Naive B cell (primary cell): ENCODE results near the gene OSBPL9. TPM values are rescaled to one million over a fixed set of nuclear protein-coding genes. Genes with fewer than 3 reads are reported as not detected.
"Not testable (repeated sequence)": the region's sequence is repeated elsewhere in the genome, so short reads cannot be mapped to it uniquely, and the experiment has no call there.

Experiments used
- ATAC-seq, 2 donors: fragments of 150-1000 bp; cut with Tn5 transposase; 2 replicates each; pipeline ENCODE4 v1.10.0; 2021; ENCODE audit warnings: low read depth in 2 of 2, mild to moderate bottlenecking in 2 of 2, moderate library complexity in 2 of 2
- DNase-seq: peaks from one replicate; pipeline ENCODE4 v3.0.0; 2022
- H3K27ac Mint-ChIP-seq, 6 donors: one replicate each; pipeline ENCODE4 v1.8.0; 2020 to 2022; ENCODE audit warnings: mild to moderate bottlenecking in 6 of 6, mixed read lengths in 6 of 6, moderate library complexity in 5 of 6, inconsistent platforms in 2 of 6
- H3K27me3 Mint-ChIP-seq, 3 donors: one replicate each; pipeline ENCODE4 v1.8.0; 2021 to 2022; ENCODE audit warnings: mixed read lengths in 3 of 3, mild to moderate bottlenecking in 1 of 3
- H3K36me3 Mint-ChIP-seq, 2 donors: one replicate each; pipeline ENCODE4 v1.8.0; 2020 to 2022; ENCODE audit warnings: mixed read lengths in 2 of 2, inconsistent platforms in 1 of 2, mild to moderate bottlenecking in 1 of 2
- H3K4me1 Mint-ChIP-seq, 3 donors: one replicate each; pipeline ENCODE4 v1.8.0; 2020 to 2022; ENCODE audit warnings: mixed read lengths in 3 of 3, inconsistent platforms in 1 of 3, mild to moderate bottlenecking in 1 of 3, moderate library complexity in 1 of 3
- H3K4me3 Mint-ChIP-seq, 8 donors: one replicate each; pipeline ENCODE4 v1.8.0; 2020 to 2022; ENCODE audit warnings: mild to moderate bottlenecking in 8 of 8, mixed read lengths in 8 of 8, moderate library complexity in 8 of 8, inconsistent platforms in 2 of 8
- H3K9me3 Mint-ChIP-seq, 7 donors: one replicate each; pipeline ENCODE4 v1.8.0; 2020 to 2022; ENCODE audit warnings: mixed read lengths in 7 of 7, mild to moderate bottlenecking in 5 of 7, inconsistent platforms in 2 of 7, moderate library complexity in 1 of 7
- polyA plus RNA-seq, 6 donors: library from polyadenylated mRNA; unstranded; fragments of 300-500 nt; fragmentation: Illumina TruSeq; gene quantifications; one replicate each; pipeline ENCODE4 v1.2.3, GENCODE V29; 2021; ENCODE audit warnings: low read depth in 6 of 6

OSBPL9 gene
- polyA plus RNA-seq, 6 donors from 2014 or later = 46.7 to 77.8 (median 52.9) TPM

GRCh38 chr1:51717842-51718241 is 101.0 kb downstream of the OSBPL9 start:
- H3K36me3 Mint-ChIP-seq = peaks cover 8 to 9% of the 10 kb centered on the region in 2 donors
- H3K4me1 Mint-ChIP-seq = peaks cover 5 to 21% (median 5%) of the 10 kb centered on the region in 3 donors
- peaks cover 0 to 3% (median 0%) of the 10 kb centered on the region in 7 donors for H3K9me3 Mint-ChIP-seq
- H3K4me3 Mint-ChIP-seq = no peak overlapping the region
- no peaks in the 10 kb centered on the region for H3K27me3 Mint-ChIP-seq
- ATAC-seq = no peak
- H3K27ac Mint-ChIP-seq = no peak overlapping the region
- no peak for DNase-seq

- H3K4me1 Mint-ChIP-seq = peaks cover 5 to 27% (median 7%) of the 10 kb centered on the region in 3 donors
- no peak overlapping the region for H3K27ac Mint-ChIP-seq
- peaks cover 8 to 9% of the 10 kb centered on the region in 2 donors for H3K36me3 Mint-ChIP-seq
- peak in 1 of 2 donors; percentile 37 for ATAC-seq
- H3K27me3 Mint-ChIP-seq = no peaks in the 10 kb centered on the region
- H3K4me3 Mint-ChIP-seq = no peak overlapping the region
- DNase-seq = no peak
- peaks cover 0 to 3% (median 0%) of the 10 kb centered on the region in 7 donors for H3K9me3 Mint-ChIP-seq
Observed at GRCh38 chr1:51719146-51719545, 102.3 kb downstream of the OSBPL9 start.

DNA sequence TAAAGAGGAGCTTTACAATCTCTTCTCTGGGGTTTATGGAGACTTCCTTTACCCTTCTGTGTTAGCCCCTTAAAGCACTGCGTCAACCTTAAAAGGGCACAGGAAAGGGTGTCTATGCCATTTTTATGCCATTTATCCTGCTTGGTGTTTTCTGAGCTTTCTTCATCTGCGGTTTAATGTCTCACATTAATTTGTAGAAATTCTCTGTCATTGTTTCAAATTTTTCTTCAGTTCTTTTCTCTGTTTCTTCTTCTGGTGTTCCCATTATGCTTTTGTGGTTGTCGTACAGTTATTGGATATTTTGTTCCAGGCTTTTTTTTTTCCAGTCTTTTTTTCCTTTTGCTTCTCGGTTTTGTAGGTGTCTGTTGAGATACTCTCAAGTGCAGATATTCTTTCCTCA is 107.9 kb downstream of the OSBPL9 start:
- Mint-ChIP-seq H3K4me3 (no peak overlapping the region), H3K4me1 (peaks cover 13 to 25% (median 15%) of the 10 kb centered on the region in 3 donors), H3K36me3 (no peaks in the 10 kb centered on the region), H3K27me3 (no peaks in the 10 kb centered on the region), H3K27ac (peak overlapping the region in 1 of 6 donors; percentile 78), H3K9me3 (no peaks in the 10 kb centered on the region)
- ATAC-seq (no peak), DNase-seq (no peak)

GRCh38 chr1:51726051-51726450 is 109.2 kb downstream of the OSBPL9 start:
- H3K36me3 Mint-ChIP-seq = no peaks in the 10 kb centered on the region
- no peaks in the 10 kb centered on the region for H3K9me3 Mint-ChIP-seq
- H3K4me1 Mint-ChIP-seq = peaks cover 13 to 32% (median 26%) of the 10 kb centered on the region in 3 donors
- no peak overlapping the region for H3K4me3 Mint-ChIP-seq
- ATAC-seq = no peak
- no peaks in the 10 kb centered on the region for H3K27me3 Mint-ChIP-seq
- no peak for DNase-seq
- no peak overlapping the region for H3K27ac Mint-ChIP-seq

DNA sequence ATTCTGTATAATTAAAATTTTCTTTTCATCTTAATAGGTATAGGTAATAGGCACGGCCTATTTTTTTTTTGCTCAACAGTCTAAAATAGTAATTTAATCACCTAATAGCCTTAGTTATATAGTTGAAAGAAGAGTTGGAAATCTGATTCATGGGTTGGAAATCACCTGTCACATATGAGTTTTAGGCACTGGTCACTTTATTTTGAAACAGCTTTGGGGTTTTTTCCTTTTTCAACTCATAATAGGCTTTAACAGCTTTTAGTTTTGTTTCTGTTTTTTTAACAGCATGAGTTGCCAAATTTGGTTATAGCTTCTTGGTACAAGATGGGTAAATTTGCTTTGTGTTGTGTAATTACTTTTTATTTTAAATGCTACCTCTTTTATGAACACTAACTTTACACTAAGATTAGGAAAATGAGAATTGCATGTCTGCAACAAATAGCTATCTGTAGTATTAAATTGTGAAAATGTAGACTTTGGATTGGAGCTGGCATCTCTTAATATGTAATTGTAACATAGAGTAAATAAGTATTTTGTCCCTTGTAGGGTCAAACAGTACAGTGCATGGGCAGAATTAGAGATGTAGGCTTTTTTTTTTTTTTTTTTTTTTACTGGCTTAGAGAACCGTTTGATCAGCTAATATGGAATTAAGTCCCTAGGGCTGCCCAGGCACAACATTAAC is 109.8 kb downstream of the OSBPL9 start:
- ATAC-seq (no peak), DNase-seq (no peak)
- no peak overlapping the region for H3K27ac Mint-ChIP-seq
- H3K27me3 Mint-ChIP-seq = no peaks in the 10 kb centered on the region
- H3K4me1 Mint-ChIP-seq = peaks cover 13 to 32% (median 27%) of the 10 kb centered on the region in 3 donors
- H3K4me3 Mint-ChIP-seq = peak overlapping the region in 1 of 8 donors; percentile 88
- H3K36me3 Mint-ChIP-seq = no peaks in the 10 kb centered on the region
- no peaks in the 10 kb centered on the region for H3K9me3 Mint-ChIP-seq

GRCh38 chr1:51727366-51727765 is 110.5 kb downstream of the OSBPL9 start:
- ATAC-seq (no peak), DNase-seq (no peak)
- Mint-ChIP-seq H3K36me3 (no peaks in the 10 kb centered on the region), H3K4me3 (peak overlapping the region in 3 of 8 donors; percentile 84 to 96 (median 88)), H3K4me1 (peaks cover 13 to 33% (median 28%) of the 10 kb centered on the region in 3 donors), H3K9me3 (no peaks in the 10 kb centered on the region), H3K27me3 (no peaks in the 10 kb centered on the region), H3K27ac (peak overlapping the region in 1 of 6 donors; percentile 53)

DNA sequence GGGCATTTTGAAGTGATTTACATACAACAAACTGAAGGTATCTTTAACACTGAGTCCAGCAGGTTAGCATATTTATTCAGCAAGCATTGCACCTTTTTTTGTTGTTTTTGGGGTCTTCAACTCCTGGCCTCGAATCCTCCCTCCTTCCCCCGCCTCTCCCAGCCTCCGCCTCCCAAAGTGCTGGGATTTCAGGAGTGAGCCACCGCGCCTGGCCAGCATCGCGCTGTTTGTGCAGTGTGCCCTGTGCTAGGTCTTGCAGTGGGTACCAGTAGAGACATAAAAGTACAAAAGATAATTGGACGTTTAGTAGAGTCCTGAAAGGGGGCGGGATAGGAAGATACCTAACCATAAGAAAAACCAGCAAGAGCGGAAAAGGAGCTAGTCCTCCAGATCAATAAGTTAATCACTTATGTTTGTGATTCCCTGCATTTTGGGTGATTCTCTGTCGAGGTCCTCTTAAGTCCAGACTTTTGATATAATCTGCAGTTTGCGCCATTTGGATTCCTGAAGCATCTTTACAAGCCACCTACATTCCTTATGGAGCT is 111.8 kb downstream of the OSBPL9 start:
- Mint-ChIP-seq H3K4me3 (peak overlapping the region; percentile 84 to 96 (median 94)), H3K4me1 (peaks cover 22 to 39% (median 37%) of the 10 kb centered on the region in 3 donors), H3K27me3 (no peaks in the 10 kb centered on the region), H3K27ac (peak overlapping the region; percentile 84 to 94 (median 89)), H3K9me3 (no peaks in the 10 kb centered on the region), H3K36me3 (no peaks in the 10 kb centered on the region)
- DNase-seq = no peak
- no peak for ATAC-seq

DNA sequence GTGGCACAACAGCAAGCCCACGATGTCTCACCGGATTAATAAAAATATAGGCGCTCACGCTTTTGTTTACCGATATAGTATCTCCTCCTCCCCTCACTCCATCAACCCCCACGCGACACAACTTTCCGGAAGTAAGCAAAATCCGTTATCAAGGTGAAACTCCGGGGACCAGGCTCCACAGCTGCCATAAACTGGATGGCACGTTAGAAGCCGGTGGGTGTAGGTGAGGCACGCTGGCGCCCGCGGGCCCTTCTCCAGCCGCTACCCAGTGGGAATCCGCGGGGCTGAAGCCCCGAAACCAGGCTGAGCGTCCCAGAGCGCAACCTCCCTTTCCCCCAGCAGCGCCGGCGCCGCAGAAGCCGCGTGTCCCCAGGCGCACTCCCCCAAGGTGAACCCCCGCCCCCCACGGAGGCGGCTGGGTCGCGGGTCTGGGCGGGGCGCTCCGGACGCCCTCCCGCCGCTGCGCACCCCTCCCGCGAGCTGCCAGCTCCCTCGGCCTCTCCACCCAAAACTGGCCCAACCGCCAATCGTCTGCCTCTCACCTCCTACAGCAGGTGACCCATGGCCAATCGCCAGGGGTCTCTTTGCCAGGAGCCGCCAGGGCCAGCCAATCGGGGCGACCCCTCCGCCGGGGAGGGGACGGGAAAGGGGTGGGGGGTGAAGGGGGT is 112.4 kb downstream of the OSBPL9 start:
- Mint-ChIP-seq H3K4me1 (peaks cover 22 to 41% (median 39%) of the 10 kb centered on the region in 3 donors), H3K4me3 (peak overlapping the region; percentile 84 to 96 (median 94))
- peak; percentile 94 to 95 for ATAC-seq

GRCh38 chr1:51729824-51730301 is 113.0 kb downstream of the OSBPL9 start:
- H3K36me3 Mint-ChIP-seq = no peaks in the 10 kb centered on the region
- H3K27me3 Mint-ChIP-seq = no peaks in the 10 kb centered on the region
- H3K9me3 Mint-ChIP-seq = no peaks in the 10 kb centered on the region
- peaks cover 26 to 46% (median 38%) of the 10 kb centered on the region in 3 donors for H3K4me1 Mint-ChIP-seq
- peak overlapping the region; percentile 84 to 96 (median 94) for H3K4me3 Mint-ChIP-seq
- peak overlapping the region in 4 of 6 donors; percentile 52 to 94 (median 86) for H3K27ac Mint-ChIP-seq
- ATAC-seq = peak; percentile 3 to 6
- no peak for DNase-seq

More for the DNA sequence above, 112.4 kb downstream of the OSBPL9 start:
- H3K27me3 Mint-ChIP-seq = no peaks in the 10 kb centered on the region
- H3K9me3 Mint-ChIP-seq = no peaks in the 10 kb centered on the region
- H3K27ac Mint-ChIP-seq = peak overlapping the region; percentile 76 to 94 (median 90)
- peak; percentile 97 for DNase-seq
- no peaks in the 10 kb centered on the region for H3K36me3 Mint-ChIP-seq

DNA sequence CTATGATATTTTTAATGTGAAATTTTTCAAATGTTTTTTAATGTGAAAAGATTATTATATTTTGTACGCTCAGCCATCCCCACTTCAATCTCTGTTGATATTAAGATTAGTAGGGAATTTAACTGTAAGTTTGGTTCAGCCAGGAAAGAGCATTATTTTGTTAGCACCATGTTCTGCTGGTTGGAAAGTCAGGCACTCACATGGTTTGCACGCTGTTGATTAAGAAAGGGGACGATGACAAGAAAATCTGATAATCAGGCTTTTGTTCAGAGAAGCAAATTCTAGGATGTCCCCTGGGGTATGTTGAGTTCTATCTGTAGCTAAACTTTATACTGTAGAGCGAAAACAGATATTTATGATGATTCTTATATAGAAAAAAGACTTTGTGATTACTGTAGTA is 115.1 kb downstream of the OSBPL9 start:
- no peaks in the 10 kb centered on the region for H3K36me3 Mint-ChIP-seq
- ATAC-seq = no peak
- peaks cover 34 to 55% (median 50%) of the 10 kb centered on the region in 3 donors for H3K4me1 Mint-ChIP-seq
- no peak for DNase-seq
- no peaks in the 10 kb centered on the region for H3K27me3 Mint-ChIP-seq
- peak overlapping the region in 4 of 8 donors; percentile 6 to 70 (median 16) for H3K4me3 Mint-ChIP-seq
- H3K9me3 Mint-ChIP-seq = no peaks in the 10 kb centered on the region
- no peak overlapping the region for H3K27ac Mint-ChIP-seq

GRCh38 chr1:51732701-51733425 is 116.0 kb downstream of the OSBPL9 start:
- Mint-ChIP-seq H3K27me3 (no peaks in the 10 kb centered on the region), H3K4me1 (peaks cover 31 to 55% (median 49%) of the 10 kb centered on the region in 3 donors), H3K4me3 (peak overlapping the region in 2 of 8 donors; percentile 60 to 70), H3K9me3 (no peaks in the 10 kb centered on the region), H3K27ac (peak overlapping the region in 3 of 6 donors; percentile 5 to 70 (median 14)), H3K36me3 (no peaks in the 10 kb centered on the region)
- DNase-seq = no peak
- no peak for ATAC-seq

GRCh38 chr1:51733426-51733774 is 116.5 kb downstream of the OSBPL9 start:
- not testable (repeated sequence) for H3K27me3 Mint-ChIP-seq, ATAC-seq, H3K9me3 Mint-ChIP-seq, H3K36me3 Mint-ChIP-seq, DNase-seq
- Mint-ChIP-seq H3K4me1 (peaks cover 25 to 51% (median 49%) of the 10 kb centered on the region in 3 donors), H3K27ac (peak overlapping the region in 1 of 6 donors; percentile 70), H3K4me3 (peak overlapping the region in 1 of 8 donors; percentile 60)
